RWPE2 (cell line): Measurements from ENCODE around the gene NOC4L.

Source experiments
- ATAC-seq: fragments of 200-7000 bp; cut with Tn5 transposase; 3 replicates; pipeline ENCODE4 v1.9.1; 2021; ENCODE audit warnings: low read depth
- DNase-seq: peaks from one replicate; pipeline ENCODE4 v3.0.0-alpha.2; 2020; ENCODE audit warnings: low spot score
- H3K27ac ChIP-seq: fragments of 450-650 bp; 2 replicates; pipeline ENCODE4 v1.5.1; 2017; ENCODE audit warnings: mild to moderate bottlenecking; ENCODE audit not compliant: poor library complexity, severe bottlenecking
- H3K27me3 ChIP-seq: fragments of 250-450 bp; sonication (Bioruptor Pico); 2 replicates; pipeline ENCODE4 v1.5.1; 2021; ENCODE audit warnings: mild to moderate bottlenecking, moderate library complexity; ENCODE audit not compliant: insufficient read depth, poor library complexity, severe bottlenecking
- H3K36me3 ChIP-seq: fragments of 250-450 bp; sonication (Bioruptor Pico); 2 replicates; pipeline ENCODE4 v1.5.1; 2020; ENCODE audit warnings: low read depth, mild to moderate bottlenecking, moderate library complexity
- H3K4me1 ChIP-seq: fragments of 250-450 bp; sonication (Bioruptor Pico); 2 replicates; pipeline ENCODE4 v1.5.1; 2021; ENCODE audit warnings: mild to moderate bottlenecking, moderate library complexity; ENCODE audit not compliant: insufficient read depth, poor library complexity, severe bottlenecking
- H3K4me3 ChIP-seq: fragments of 250-450 bp; sonication (Bioruptor Pico); 2 replicates; pipeline ENCODE4 v1.5.1; 2021; ENCODE audit warnings: mild to moderate bottlenecking, moderate library complexity; ENCODE audit not compliant: severe bottlenecking
- H3K9me3 ChIP-seq: fragments of 250-450 bp; sonication (Bioruptor Pico); 2 replicates; pipeline ENCODE4 v1.5.1; 2021; ENCODE audit warnings: mild to moderate bottlenecking, moderate library complexity; ENCODE audit not compliant: severe bottlenecking
- CTCF ChIP-seq: fragments of 450-650 bp; IDR thresholded peaks from one replicate; pipeline ENCODE4 v1.5.1; 2017; ENCODE audit warnings: mild to moderate bottlenecking, moderate library complexity; ENCODE audit not compliant: poor library complexity, severe bottlenecking

NOC4L gene

DNA sequence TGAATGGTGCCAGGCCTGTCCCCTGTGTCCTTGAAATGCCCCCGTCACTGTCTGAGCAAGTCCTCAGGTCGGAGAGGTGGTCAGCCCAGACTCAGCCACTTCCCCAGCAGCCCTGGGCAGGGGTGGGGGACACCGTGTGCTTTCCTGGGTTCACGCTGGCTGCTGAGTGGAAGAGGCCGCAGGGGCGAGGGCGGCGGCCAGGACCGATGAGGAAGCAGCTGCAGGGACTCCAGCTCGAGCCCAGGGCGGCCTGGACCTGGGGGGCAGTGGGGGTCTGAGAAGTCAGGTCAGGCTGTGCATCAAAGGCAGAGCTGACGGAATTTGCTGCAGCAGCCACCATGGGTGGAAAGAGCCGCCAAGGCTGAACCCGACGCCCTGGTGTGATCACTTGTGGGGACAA is 28.4 kb downstream of the NOC4L start:
- H3K4me3 ChIP-seq: no peak overlapping the region
- TF ChIP-seq CTCF: no peak
- H3K36me3 ChIP-seq: no peaks in the 10 kb centered on the region
- ATAC-seq (no peak), DNase-seq (peak; percentile 60)
- H3K27me3 ChIP-seq: peaks cover 74% of the 10 kb centered on the region
- H3K27ac ChIP-seq: no peak overlapping the region
- H3K4me1 ChIP-seq: peaks cover 5% of the 10 kb centered on the region
- no peaks in the 10 kb centered on the region for H3K9me3 ChIP-seq

GRCh38 chr12:132173135-132174014 is 29.1 kb downstream of the NOC4L start:
- H3K27me3 ChIP-seq: peaks cover 75% of the 10 kb centered on the region
- H3K4me1 ChIP-seq: peaks cover 5% of the 10 kb centered on the region
- no peak for TF ChIP-seq CTCF
- DNase-seq (peak; percentile 47), ATAC-seq (no peak)
- H3K4me3 ChIP-seq: no peak overlapping the region
- no peaks in the 10 kb centered on the region for H3K36me3 ChIP-seq
- no peaks in the 10 kb centered on the region for H3K9me3 ChIP-seq
- no peak overlapping the region for H3K27ac ChIP-seq

DNA sequence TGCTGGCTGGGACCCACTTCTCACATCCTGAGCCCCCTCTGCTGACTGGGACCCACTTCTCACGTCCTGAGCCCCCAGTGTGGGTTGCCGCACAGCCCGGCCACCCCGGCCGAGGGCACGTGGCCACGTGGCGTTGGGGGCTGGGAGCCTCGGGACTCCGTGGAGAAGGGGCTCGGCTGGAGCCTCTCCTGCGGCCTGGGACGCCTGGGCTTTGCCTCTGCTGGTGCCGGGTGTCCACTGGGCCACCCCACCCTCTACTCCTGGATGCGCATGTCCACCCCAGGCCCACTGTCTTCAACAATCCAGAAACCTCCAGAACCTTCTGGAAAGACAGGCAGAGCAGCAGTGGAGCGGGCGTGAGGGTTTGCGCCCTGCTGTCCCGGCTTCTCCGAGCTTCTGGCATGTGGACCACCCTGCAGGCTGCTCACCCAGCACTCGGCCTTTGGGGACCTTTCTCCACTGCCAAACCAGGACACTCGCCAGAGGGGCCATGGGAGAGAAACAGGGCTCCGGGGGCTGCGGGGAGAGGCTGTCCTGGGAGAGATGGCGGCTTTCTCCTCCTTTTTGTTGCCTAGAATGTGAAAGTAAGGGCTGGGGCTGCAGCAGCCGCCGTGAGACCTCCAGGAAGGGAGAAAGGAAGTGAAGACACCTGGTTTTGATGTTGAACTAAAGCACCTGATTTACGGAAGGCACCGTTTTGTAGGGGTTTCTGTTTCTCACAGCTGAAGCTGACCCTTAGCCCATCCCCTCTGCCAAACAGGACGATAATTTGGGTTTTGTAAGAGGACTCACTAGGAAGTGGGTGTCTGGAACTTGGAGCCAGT is 30.0 kb downstream of the NOC4L start:
- no peak for ATAC-seq
- peaks cover 81% of the 10 kb centered on the region for H3K27me3 ChIP-seq
- H3K4me3 ChIP-seq: no peak overlapping the region
- no peaks in the 10 kb centered on the region for H3K9me3 ChIP-seq
- H3K36me3 ChIP-seq: no peaks in the 10 kb centered on the region
- DNase-seq: no peak
- no peak overlapping the region for H3K27ac ChIP-seq
- peaks cover 5% of the 10 kb centered on the region for H3K4me1 ChIP-seq
- TF ChIP-seq CTCF: no peak

DNA sequence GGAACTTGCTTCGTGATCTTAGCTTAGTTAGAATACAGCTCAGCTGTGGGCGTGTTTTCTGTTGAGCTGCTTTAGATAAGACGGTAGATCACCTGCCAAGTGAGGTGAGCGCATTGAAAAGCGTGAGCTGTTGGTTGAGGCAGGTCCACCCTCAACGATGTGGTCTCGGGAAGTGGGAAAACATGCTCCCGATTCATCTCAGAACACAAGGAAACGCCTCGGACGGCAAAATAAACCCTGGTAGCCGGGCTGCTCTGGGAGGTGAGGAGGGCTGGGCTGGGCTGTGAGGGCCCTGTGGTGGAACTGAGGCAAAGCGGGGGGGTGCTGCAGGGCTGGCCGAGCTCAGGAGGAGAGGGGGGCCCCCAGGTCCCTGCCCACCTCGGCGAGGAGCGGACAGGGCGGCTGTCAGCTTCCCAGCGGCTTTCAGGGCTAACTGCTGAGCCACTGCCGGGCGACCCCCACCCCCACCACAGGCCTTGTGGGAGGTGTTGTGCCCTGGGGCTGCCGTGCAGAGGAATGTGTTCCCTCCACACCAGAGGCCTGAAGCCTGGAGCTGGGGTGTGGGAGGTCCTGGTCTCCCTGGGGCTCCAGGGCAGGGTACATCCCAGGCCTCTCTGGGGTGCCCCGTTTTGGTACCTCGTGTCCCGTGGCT is 30.7 kb downstream of the NOC4L start:
- no peak for TF ChIP-seq CTCF
- Histone ChIP-seq H3K27ac (no peak overlapping the region), H3K9me3 (no peaks in the 10 kb centered on the region), H3K4me1 (no peaks in the 10 kb centered on the region), H3K27me3 (peaks cover 82% of the 10 kb centered on the region), H3K4me3 (no peak overlapping the region), H3K36me3 (no peaks in the 10 kb centered on the region)
- DNase-seq: peak; percentile 46
- ATAC-seq: no peak
